WTC11 (cell line): ENCODE measurements around the gene PSMA7.

Experiments
- CREB1 ChIP-seq: sonication (generic); formaldehyde crosslinking; IDR thresholded peaks from 2 replicates; pipeline ENCODE4 v1.8.0; 2023; ENCODE audit warnings: mild to moderate bottlenecking, missing genetic modification reagents
- MXD4 ChIP-seq: fragments of 250-450 bp; sonication (Bioruptor Pico); IDR thresholded peaks from 2 replicates; pipeline ENCODE4 v1.8.0; 2021; ENCODE audit warnings: mild to moderate bottlenecking, moderate library complexity, borderline replicate concordance
- NFYB ChIP-seq: sonication (generic); formaldehyde crosslinking; conservative IDR thresholded peaks from 2 replicates; pipeline ENCODE4 v1.8.0; 2022; ENCODE audit warnings: low read depth, missing genetic modification reagents
- TP53 ChIP-seq: sonication (generic); formaldehyde crosslinking; IDR thresholded peaks from 2 replicates; pipeline ENCODE4 v1.8.1; 2023; ENCODE audit warnings: mild to moderate bottlenecking, missing genetic modification reagents
- ZNF423 ChIP-seq: fragments of 250-450 bp; sonication (Bioruptor Pico); IDR thresholded peaks from 2 replicates; pipeline ENCODE4 v2.1.2; 2022; ENCODE audit warnings: mild to moderate bottlenecking, moderate library complexity
- TF ChIP-seq, protein P1 (sequence below): fragments of 200-600 bp; IDR thresholded peaks from 2 replicates; pipeline ENCODE4 v1.8.0; 2022; ENCODE audit warnings: antibody characterized with exemption
- TF ChIP-seq, protein P2 (sequence below): sonication (generic); formaldehyde crosslinking; IDR thresholded peaks from 2 replicates; pipeline ENCODE4 v1.8.1; 2023; ENCODE audit warnings: mild to moderate bottlenecking, missing genetic modification reagents, borderline replicate concordance
- TF ChIP-seq, protein P3 (sequence below): fragments of 250-450 bp; sonication (Bioruptor Pico); IDR thresholded peaks from 2 replicates; pipeline ENCODE4 v1.9.0; 2021; ENCODE audit warnings: mild to moderate bottlenecking
- TF ChIP-seq, protein P4 (sequence below): sonication (generic); formaldehyde crosslinking; IDR thresholded peaks from 2 replicates; pipeline ENCODE4 v1.8.1; 2023; ENCODE audit warnings: mild to moderate bottlenecking, missing genetic modification reagents, moderate library complexity

DNA sequence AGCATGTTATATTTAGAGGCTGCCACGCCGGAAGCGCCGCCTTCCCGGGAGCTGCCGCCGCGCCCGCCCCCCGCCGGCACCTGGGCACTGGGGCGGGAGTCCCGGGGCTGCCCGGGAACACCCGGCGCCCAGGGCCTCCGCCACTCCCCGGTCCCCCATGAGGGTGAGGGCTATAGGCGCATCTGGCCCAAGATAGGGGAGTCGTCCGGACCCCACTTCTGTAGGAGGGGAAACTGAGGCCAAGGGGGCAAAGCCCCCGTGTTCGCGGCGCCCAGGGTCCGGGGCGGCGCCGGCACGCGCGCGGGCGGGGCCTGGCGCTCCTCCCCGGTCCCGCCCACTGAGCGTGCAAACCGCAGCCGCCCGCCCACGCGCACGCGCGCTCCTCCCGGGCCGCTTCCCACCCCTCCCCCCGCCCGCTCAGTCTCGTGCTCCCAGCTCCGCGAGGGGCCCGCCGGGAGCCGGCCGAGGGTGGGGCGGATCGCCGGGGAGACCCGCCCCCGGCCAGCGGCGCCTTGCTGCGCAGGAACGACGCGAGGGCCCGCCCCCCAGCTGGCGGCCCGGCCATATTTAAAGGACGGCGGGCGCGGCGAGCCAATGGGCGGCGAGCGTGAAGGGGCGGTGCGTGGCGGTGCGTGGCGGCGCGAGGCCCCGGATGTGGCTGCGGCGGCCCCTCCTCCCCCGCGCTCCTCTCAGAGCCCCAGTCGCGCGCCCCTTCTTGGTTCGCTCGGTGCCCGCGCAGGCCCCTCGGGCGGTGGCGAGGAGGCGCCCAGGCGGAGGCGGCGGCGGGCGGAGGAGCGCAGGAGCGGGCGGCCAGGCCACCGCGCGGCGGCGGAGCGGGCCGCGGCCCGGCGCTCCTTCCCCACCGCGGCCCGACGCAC, 21.2 kb downstream of the PSMA7 start, which contains the start of gene LSM14B:
- TF ChIP-seq, protein P1, sequence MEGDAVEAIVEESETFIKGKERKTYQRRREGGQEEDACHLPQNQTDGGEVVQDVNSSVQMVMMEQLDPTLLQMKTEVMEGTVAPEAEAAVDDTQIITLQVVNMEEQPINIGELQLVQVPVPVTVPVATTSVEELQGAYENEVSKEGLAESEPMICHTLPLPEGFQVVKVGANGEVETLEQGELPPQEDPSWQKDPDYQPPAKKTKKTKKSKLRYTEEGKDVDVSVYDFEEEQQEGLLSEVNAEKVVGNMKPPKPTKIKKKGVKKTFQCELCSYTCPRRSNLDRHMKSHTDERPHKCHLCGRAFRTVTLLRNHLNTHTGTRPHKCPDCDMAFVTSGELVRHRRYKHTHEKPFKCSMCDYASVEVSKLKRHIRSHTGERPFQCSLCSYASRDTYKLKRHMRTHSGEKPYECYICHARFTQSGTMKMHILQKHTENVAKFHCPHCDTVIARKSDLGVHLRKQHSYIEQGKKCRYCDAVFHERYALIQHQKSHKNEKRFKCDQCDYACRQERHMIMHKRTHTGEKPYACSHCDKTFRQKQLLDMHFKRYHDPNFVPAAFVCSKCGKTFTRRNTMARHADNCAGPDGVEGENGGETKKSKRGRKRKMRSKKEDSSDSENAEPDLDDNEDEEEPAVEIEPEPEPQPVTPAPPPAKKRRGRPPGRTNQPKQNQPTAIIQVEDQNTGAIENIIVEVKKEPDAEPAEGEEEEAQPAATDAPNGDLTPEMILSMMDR = no peak
- TF ChIP-seq MXD4 (CRISPR knock-in tag) (no peak), CREB1 (no peak), TP53 (CRISPR knock-in tag) (no peak), NFYB (CRISPR knock-in tag) (peak; percentile 53), ZNF423 (peak; percentile 87)
- TF ChIP-seq, protein P2, sequence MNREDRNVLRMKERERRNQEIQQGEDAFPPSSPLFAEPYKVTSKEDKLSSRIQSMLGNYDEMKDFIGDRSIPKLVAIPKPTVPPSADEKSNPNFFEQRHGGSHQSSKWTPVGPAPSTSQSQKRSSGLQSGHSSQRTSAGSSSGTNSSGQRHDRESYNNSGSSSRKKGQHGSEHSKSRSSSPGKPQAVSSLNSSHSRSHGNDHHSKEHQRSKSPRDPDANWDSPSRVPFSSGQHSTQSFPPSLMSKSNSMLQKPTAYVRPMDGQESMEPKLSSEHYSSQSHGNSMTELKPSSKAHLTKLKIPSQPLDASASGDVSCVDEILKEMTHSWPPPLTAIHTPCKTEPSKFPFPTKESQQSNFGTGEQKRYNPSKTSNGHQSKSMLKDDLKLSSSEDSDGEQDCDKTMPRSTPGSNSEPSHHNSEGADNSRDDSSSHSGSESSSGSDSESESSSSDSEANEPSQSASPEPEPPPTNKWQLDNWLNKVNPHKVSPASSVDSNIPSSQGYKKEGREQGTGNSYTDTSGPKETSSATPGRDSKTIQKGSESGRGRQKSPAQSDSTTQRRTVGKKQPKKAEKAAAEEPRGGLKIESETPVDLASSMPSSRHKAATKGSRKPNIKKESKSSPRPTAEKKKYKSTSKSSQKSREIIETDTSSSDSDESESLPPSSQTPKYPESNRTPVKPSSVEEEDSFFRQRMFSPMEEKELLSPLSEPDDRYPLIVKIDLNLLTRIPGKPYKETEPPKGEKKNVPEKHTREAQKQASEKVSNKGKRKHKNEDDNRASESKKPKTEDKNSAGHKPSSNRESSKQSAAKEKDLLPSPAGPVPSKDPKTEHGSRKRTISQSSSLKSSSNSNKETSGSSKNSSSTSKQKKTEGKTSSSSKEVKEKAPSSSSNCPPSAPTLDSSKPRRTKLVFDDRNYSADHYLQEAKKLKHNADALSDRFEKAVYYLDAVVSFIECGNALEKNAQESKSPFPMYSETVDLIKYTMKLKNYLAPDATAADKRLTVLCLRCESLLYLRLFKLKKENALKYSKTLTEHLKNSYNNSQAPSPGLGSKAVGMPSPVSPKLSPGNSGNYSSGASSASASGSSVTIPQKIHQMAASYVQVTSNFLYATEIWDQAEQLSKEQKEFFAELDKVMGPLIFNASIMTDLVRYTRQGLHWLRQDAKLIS (CRISPR knock-in tag) = no peak
- TF ChIP-seq, protein P3, sequence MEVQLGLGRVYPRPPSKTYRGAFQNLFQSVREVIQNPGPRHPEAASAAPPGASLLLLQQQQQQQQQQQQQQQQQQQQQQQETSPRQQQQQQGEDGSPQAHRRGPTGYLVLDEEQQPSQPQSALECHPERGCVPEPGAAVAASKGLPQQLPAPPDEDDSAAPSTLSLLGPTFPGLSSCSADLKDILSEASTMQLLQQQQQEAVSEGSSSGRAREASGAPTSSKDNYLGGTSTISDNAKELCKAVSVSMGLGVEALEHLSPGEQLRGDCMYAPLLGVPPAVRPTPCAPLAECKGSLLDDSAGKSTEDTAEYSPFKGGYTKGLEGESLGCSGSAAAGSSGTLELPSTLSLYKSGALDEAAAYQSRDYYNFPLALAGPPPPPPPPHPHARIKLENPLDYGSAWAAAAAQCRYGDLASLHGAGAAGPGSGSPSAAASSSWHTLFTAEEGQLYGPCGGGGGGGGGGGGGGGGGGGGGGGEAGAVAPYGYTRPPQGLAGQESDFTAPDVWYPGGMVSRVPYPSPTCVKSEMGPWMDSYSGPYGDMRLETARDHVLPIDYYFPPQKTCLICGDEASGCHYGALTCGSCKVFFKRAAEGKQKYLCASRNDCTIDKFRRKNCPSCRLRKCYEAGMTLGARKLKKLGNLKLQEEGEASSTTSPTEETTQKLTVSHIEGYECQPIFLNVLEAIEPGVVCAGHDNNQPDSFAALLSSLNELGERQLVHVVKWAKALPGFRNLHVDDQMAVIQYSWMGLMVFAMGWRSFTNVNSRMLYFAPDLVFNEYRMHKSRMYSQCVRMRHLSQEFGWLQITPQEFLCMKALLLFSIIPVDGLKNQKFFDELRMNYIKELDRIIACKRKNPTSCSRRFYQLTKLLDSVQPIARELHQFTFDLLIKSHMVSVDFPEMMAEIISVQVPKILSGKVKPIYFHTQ (CRISPR knock-in tag) = no peak
- TF ChIP-seq, protein P4, sequence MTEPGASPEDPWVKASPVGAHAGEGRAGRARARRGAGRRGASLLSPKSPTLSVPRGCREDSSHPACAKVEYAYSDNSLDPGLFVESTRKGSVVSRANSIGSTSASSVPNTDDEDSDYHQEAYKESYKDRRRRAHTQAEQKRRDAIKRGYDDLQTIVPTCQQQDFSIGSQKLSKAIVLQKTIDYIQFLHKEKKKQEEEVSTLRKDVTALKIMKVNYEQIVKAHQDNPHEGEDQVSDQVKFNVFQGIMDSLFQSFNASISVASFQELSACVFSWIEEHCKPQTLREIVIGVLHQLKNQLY (CRISPR knock-in tag) = no peak
